ENCODE measurements around the gene PRKG1. TPM values are rescaled to one million over a fixed set of nuclear protein-coding genes. Genes with fewer than 3 reads are reported as not detected.

The PRKG1 gene
- total RNA-seq, 2 donors from 2014 or later, result 1.3 to 2.7 TPM

- no peak overlapping the region for H3K27ac ChIP-seq (ENCODE audit: low read depth, low read length)
- peaks cover 8% of the 10 kb centered on the region for H3K27me3 ChIP-seq (ENCODE audit: control insufficient read depth, insufficient read depth, low read length, poor library complexity, severe bottlenecking)
- no peak overlapping the region for H3K9ac ChIP-seq (ENCODE audit: extremely low read depth, low read length, poor library complexity, severe bottlenecking)
- DNase-seq, result no peak
- H3K4me3 ChIP-seq (ENCODE audit: low read length), result no peak overlapping the region
- TF ChIP-seq CTCF (conservative IDR thresholded peaks at IDR 0.05), result no peak
- Mint-ChIP-seq H3K36me3 (ENCODE audit: low read depth) (no peaks in the 10 kb centered on the region), H3K27ac (no peak overlapping the region), H3K27me3 (ENCODE audit: insufficient read depth) (peaks cover 6% of the 10 kb centered on the region), H3K4me3 (no peak overlapping the region), H3K4me1 (peaks cover 33% of the 10 kb centered on the region), H3K9me3 (peaks cover 3% of the 10 kb centered on the region)
- H3K9me3 ChIP-seq (ENCODE audit: control insufficient read depth, low read length), result peaks cover 8% of the 10 kb centered on the region
- H3K36me3 ChIP-seq (ENCODE audit: control insufficient read depth, insufficient read depth, low read length), result no peaks in the 10 kb centered on the region
- no peaks in the 10 kb centered on the region for H3K4me1 ChIP-seq (ENCODE audit: control insufficient read depth, insufficient read depth, low read length)
Observed at GRCh38 chr10:51905032-51905431, 830.7 kb downstream of the PRKG1 start.

- H3K36me3 ChIP-seq (ENCODE audit: control insufficient read depth, insufficient read depth, low read length), result no peaks in the 10 kb centered on the region
- no peak for TF ChIP-seq CTCF (conservative IDR thresholded peaks at IDR 0.05)
- H3K27me3 ChIP-seq (ENCODE audit: control insufficient read depth, insufficient read depth, low read length, poor library complexity, severe bottlenecking), result peaks cover 13% of the 10 kb centered on the region
- H3K9me3 Mint-ChIP-seq, result peaks cover 3% of the 10 kb centered on the region
- no peak overlapping the region for H3K27ac ChIP-seq (ENCODE audit: low read depth, low read length)
- WGBS, 2 experiments (ENCODE audit: insufficient coverage in 1 of 2, insufficient read length in 1 of 2), result 26% methylated on average over 2 of the region's 2 CpGs; no CpG with 5 or more reads in 1 of the 2 experiments
- H3K9ac ChIP-seq (ENCODE audit: extremely low read depth, low read length, poor library complexity, severe bottlenecking), result no peak overlapping the region
- peaks cover 40% of the 10 kb centered on the region for H3K4me1 Mint-ChIP-seq
- H3K4me1 ChIP-seq (ENCODE audit: control insufficient read depth, insufficient read depth, low read length), result no peaks in the 10 kb centered on the region
- peaks cover 8% of the 10 kb centered on the region for H3K9me3 ChIP-seq (ENCODE audit: control insufficient read depth, low read length)
- no peaks in the 10 kb centered on the region for H3K36me3 Mint-ChIP-seq (ENCODE audit: low read depth)
- H3K27ac Mint-ChIP-seq, result no peak overlapping the region
- H3K4me3 Mint-ChIP-seq, result no peak overlapping the region
- DNase-seq, result no peak
- peaks cover 6% of the 10 kb centered on the region for H3K27me3 Mint-ChIP-seq (ENCODE audit: insufficient read depth)
- H3K4me3 ChIP-seq (ENCODE audit: low read length), result no peak overlapping the region
Observed at GRCh38 chr10:51907361-51907760, 833.1 kb downstream of the PRKG1 start.

GRCh38 chr10:51910189-51910588, 835.9 kb downstream of the PRKG1 start:
- Mint-ChIP-seq H3K27ac (peak overlapping the region; percentile 42), H3K4me1 (peaks cover 45% of the 10 kb centered on the region), H3K27me3 (ENCODE audit: insufficient read depth) (peaks cover 2% of the 10 kb centered on the region), H3K36me3 (ENCODE audit: low read depth) (no peaks in the 10 kb centered on the region), H3K4me3 (no peak overlapping the region), H3K9me3 (peaks cover 3% of the 10 kb centered on the region)
- Histone ChIP-seq H3K4me3 (ENCODE audit: low read length) (no peak overlapping the region), H3K36me3 (ENCODE audit: control insufficient read depth, insufficient read depth, low read length) (no peaks in the 10 kb centered on the region), H3K9me3 (ENCODE audit: control insufficient read depth, low read length) (peaks cover 8% of the 10 kb centered on the region), H3K27me3 (ENCODE audit: control insufficient read depth, insufficient read depth, low read length, poor library complexity, severe bottlenecking) (peaks cover 4% of the 10 kb centered on the region), H3K9ac (ENCODE audit: extremely low read depth, low read length, poor library complexity, severe bottlenecking) (no peak overlapping the region), H3K27ac (ENCODE audit: low read depth, low read length) (no peak overlapping the region), H3K4me1 (ENCODE audit: control insufficient read depth, insufficient read depth, low read length) (peaks cover 6% of the 10 kb centered on the region)
- TF ChIP-seq CTCF (conservative IDR thresholded peaks at IDR 0.05), result no peak
- DNase-seq, result peak; percentile 49
